Measurements from ENCODE around the gene PCBD1. TPM values are rescaled to one million over a fixed set of nuclear protein-coding genes. Genes with fewer than 3 reads are reported as not detected.

PCBD1 gene
- total and polyA plus RNA-seq, 2 donors (not counting 1 experiment from before 2014, with no cell fraction given), result 6.7 to 14.1 TPM

- Histone ChIP-seq H3K27me3 (replicated peaks in 1 of 4; ENCODE audit: control extremely low read depth in 1 of 4, control insufficient read depth in 3 of 4, insufficient read depth in 4 of 4, low read length in 3 of 4) (peaks cover 0 to 3% (median 0%) of the 10 kb centered on the region in 4 experiments), H2AFZ (ENCODE audit: insufficient read depth, low read depth, low read length, poor library complexity, severe bottlenecking) (no peak overlapping the region), H3K36me3 (replicated peaks in 1 of 2; ENCODE audit: control extremely low read depth in 1 of 2, control insufficient read depth in 1 of 2, extremely low read depth in 1 of 2, insufficient read depth in 2 of 2, low read length in 1 of 2) (no peaks in the 10 kb centered on the region), H3K4me3 (ENCODE audit: control extremely low read depth in 1 of 5, extremely low read depth in 1 of 5, insufficient read depth in 1 of 5, low read depth in 2 of 5, low read length in 4 of 5) (no peak overlapping the region), H3K9ac (ENCODE audit: low read length) (no peak overlapping the region), H3K4me2 (replicated peaks; ENCODE audit: low read depth, low read length, poor library complexity, severe bottlenecking) (no peak overlapping the region), H3K9me3 (ENCODE audit: control extremely low read depth in 1 of 3, control insufficient read depth in 2 of 3, insufficient read depth in 1 of 3, low read length in 2 of 3) (no peaks in the 10 kb centered on the region), H3K27ac (ENCODE audit: low read length in 2 of 2) (no peak overlapping the region), H4K20me1 (ENCODE audit: control insufficient read depth, insufficient read depth, low read length, poor library complexity, severe bottlenecking) (no peaks in the 10 kb centered on the region), H3K79me2 (ENCODE audit: control insufficient read depth, insufficient read depth, low read length) (no peaks in the 10 kb centered on the region), H3K4me1 (ENCODE audit: control insufficient read depth in 2 of 2, insufficient read depth in 2 of 2, low read length in 2 of 2) (no peaks in the 10 kb centered on the region)
- Mint-ChIP-seq H3K4me3 (no peak overlapping the region), H3K27ac (no peak overlapping the region), H3K9me3 (ENCODE audit: insufficient read depth) (no peaks in the 10 kb centered on the region), H3K27me3 (peaks cover 26% of the 10 kb centered on the region), H3K4me1 (peaks cover 6% of the 10 kb centered on the region)
- CTCF ChIA-PET, result no interaction called here
- POLR2A ChIA-PET, result no interaction called here
- TF ChIP-seq CTCF (IDR thresholded peaks at IDR 0.05), result no peak
- TF ChIP-seq EZH2 (IDR thresholded peaks at IDR 0.05; ENCODE audit: borderline replicate concordance, insufficient read depth, low read depth, low read length, poor library complexity, severe bottlenecking), result no peak
- DNase-seq (no peak), ATAC-seq (ENCODE audit: low read depth) (no peak)
- intact Hi-C loops (cut with micrococcal nuclease), result loop anchor here (2.0 kb wide), 1 partner anchor 361 kb away; no protein-coding TSS in a partner anchor
- 80% methylated on average over 7 of the region's 8 CpGs for WGBS (ENCODE audit: insufficient coverage)
Measured at GRCh38 chr10:70923696-70924095, 35.3 kb upstream of the PCBD1 start.

- Histone ChIP-seq H3K9ac (ENCODE audit: low read length) (no peak overlapping the region), H3K4me3 (ENCODE audit: control extremely low read depth in 1 of 5, extremely low read depth in 1 of 5, insufficient read depth in 1 of 5, low read depth in 2 of 5, low read length in 4 of 5) (no peak overlapping the region), H3K4me2 (replicated peaks; ENCODE audit: low read depth, low read length, poor library complexity, severe bottlenecking) (no peak overlapping the region), H3K4me1 (ENCODE audit: control insufficient read depth in 2 of 2, insufficient read depth in 2 of 2, low read length in 2 of 2) (no peaks in the 10 kb centered on the region), H3K36me3 (replicated peaks in 1 of 2; ENCODE audit: control extremely low read depth in 1 of 2, control insufficient read depth in 1 of 2, extremely low read depth in 1 of 2, insufficient read depth in 2 of 2, low read length in 1 of 2) (no peaks in the 10 kb centered on the region), H3K27me3 (replicated peaks in 1 of 4; ENCODE audit: control extremely low read depth in 1 of 4, control insufficient read depth in 3 of 4, insufficient read depth in 4 of 4, low read length in 3 of 4) (peaks cover 0 to 3% (median 0%) of the 10 kb centered on the region in 4 experiments), H3K79me2 (ENCODE audit: control insufficient read depth, insufficient read depth, low read length) (no peaks in the 10 kb centered on the region), H3K9me3 (ENCODE audit: control extremely low read depth in 1 of 3, control insufficient read depth in 2 of 3, insufficient read depth in 1 of 3, low read length in 2 of 3) (no peaks in the 10 kb centered on the region), H2AFZ (ENCODE audit: insufficient read depth, low read depth, low read length, poor library complexity, severe bottlenecking) (no peak overlapping the region), H4K20me1 (ENCODE audit: control insufficient read depth, insufficient read depth, low read length, poor library complexity, severe bottlenecking) (no peaks in the 10 kb centered on the region), H3K27ac (ENCODE audit: low read length in 2 of 2) (no peak overlapping the region)
- ATAC-seq (ENCODE audit: low read depth) (no peak), DNase-seq (no peak)
- TF ChIP-seq EZH2 (IDR thresholded peaks at IDR 0.05; ENCODE audit: borderline replicate concordance, insufficient read depth, low read depth, low read length, poor library complexity, severe bottlenecking) (no peak), CTCF (IDR thresholded peaks at IDR 0.05) (no peak)
- peaks cover 6% of the 10 kb centered on the region for H3K4me1 Mint-ChIP-seq
- POLR2A ChIA-PET, result no interaction called here
- CTCF ChIA-PET, result no interaction called here
- no CpG with 5 or more reads among the region's 1 CpG for WGBS (ENCODE audit: insufficient coverage)
- no peak overlapping the region for H3K27ac Mint-ChIP-seq
- intact Hi-C loops (cut with micrococcal nuclease), result no loop called here
- no peak overlapping the region for H3K4me3 Mint-ChIP-seq
- no peaks in the 10 kb centered on the region for H3K9me3 Mint-ChIP-seq (ENCODE audit: insufficient read depth)
- peaks cover 26% of the 10 kb centered on the region for H3K27me3 Mint-ChIP-seq
Measured at GRCh38 chr10:70921285-70921684, 32.9 kb upstream of the PCBD1 start.
